Suprapubic skin (tissue), 4 donors: Measurements from ENCODE around the gene CXCL14. TPM values are rescaled to one million over a fixed set of nuclear protein-coding genes. Genes with fewer than 3 reads are reported as not detected.

Source experiments
- DNase-seq, 2 donors: peaks; one replicate each; pipeline ENCODE4 v3.0.0-alpha.2; 2019; ENCODE audit warnings: low spot score in 2 of 2
- H3K27ac ChIP-seq: fragments of 200-600 bp; sonication (generic); one replicate; pipeline ENCODE4 v1.5.1; 2019
- H3K27me3 ChIP-seq: fragments of 200-600 bp; sonication (generic); one replicate; pipeline ENCODE4 v1.5.1; 2019
- H3K36me3 ChIP-seq: fragments of 200-600 bp; sonication (generic); one replicate; pipeline ENCODE4 v1.5.1; 2019
- H3K4me1 ChIP-seq: fragments of 200-600 bp; sonication (generic); one replicate; pipeline ENCODE4 v1.5.1; 2019
- H3K4me3 ChIP-seq: fragments of 200-600 bp; sonication (generic); one replicate; pipeline ENCODE4 v1.5.1; 2019; ENCODE audit warnings: mild to moderate bottlenecking
- H3K9me3 ChIP-seq: fragments of 200-600 bp; sonication (generic); one replicate; pipeline ENCODE4 v1.5.1; 2019
- CTCF ChIP-seq, 2 donors: fragments of 200-600 bp in 1 of 2; fragments of 450-650 bp in 1 of 2; sonication (generic) in 1 of 2; IDR thresholded peaks; one replicate each; pipeline ENCODE4 v1.5.1; 2016 to 2019; ENCODE audit warnings: antibody characterized with exemption in 2 of 2, mild to moderate bottlenecking in 1 of 2, moderate library complexity in 1 of 2
- EP300 ChIP-seq: sonication (generic); formaldehyde crosslinking; IDR thresholded peaks from one replicate; pipeline ENCODE4 v1.6.1; 2017; ENCODE audit warnings: antibody characterized with exemption
- POLR2A ChIP-seq, 2 donors: fragments of 450-650 bp; IDR thresholded peaks; one replicate each; pipeline ENCODE4 v1.6.1; 2017; ENCODE audit warnings: antibody characterized with exemption in 2 of 2, mild to moderate bottlenecking in 2 of 2, moderate library complexity in 2 of 2
- POLR2AphosphoS5 ChIP-seq, 3 donors: sonication (generic); formaldehyde crosslinking; IDR thresholded peaks; one replicate each; pipeline ENCODE4 v1.6.1; 2017; ENCODE audit warnings: antibody characterized with exemption in 3 of 3
- WGBS: methylation state at CpG from one replicate; pipeline ENCODE4 v1.1.5; 2018; 5-methylcytosine and 5-hydroxymethylcytosine counted together
- total RNA-seq, 4 donors: library from RNA; depleted of rRNA; stranded (reverse); fragments of >200 nt; gene quantifications; one replicate each; pipeline ENCODE4 v1.1.0, GENCODE V29; 2016

CXCL14 gene
- total RNA-seq, 4 donors from 2014 or later, result 247 to 781 (median 334) TPM

GRCh38 chr5:135601466-135601865 is 22.7 kb upstream of the CXCL14 start:
- DNase-seq, result peak in 1 of 2 donors; percentile 20
- TF ChIP-seq POLR2A (IDR thresholded peaks at IDR 0.05), result no peak
- no peak for TF ChIP-seq CTCF (IDR thresholded peaks at IDR 0.05)
- TF ChIP-seq POLR2AphosphoS5 (IDR thresholded peaks at IDR 0.05), result no peak
- no peak for TF ChIP-seq EP300

GRCh38 chr5:135600971-135601381 is 22.2 kb upstream of the CXCL14 start:
- Histone ChIP-seq H3K27me3 (no peaks in the 10 kb centered on the region), H3K4me1 (peaks cover 49% of the 10 kb centered on the region), H3K4me3 (no peak overlapping the region), H3K36me3 (no peaks in the 10 kb centered on the region), H3K9me3 (no peaks in the 10 kb centered on the region), H3K27ac (no peak overlapping the region)
- TF ChIP-seq POLR2A (IDR thresholded peaks at IDR 0.05) (no peak), CTCF (IDR thresholded peaks at IDR 0.05) (no peak), POLR2AphosphoS5 (IDR thresholded peaks at IDR 0.05) (no peak), EP300 (no peak)
- WGBS, result 80% methylated on average over 6 of the region's 6 CpGs
- peak in 1 of 2 donors; percentile 52 for DNase-seq

More at GRCh38 chr5:135601466-135601865, 22.7 kb upstream of the CXCL14 start:
- no peaks in the 10 kb centered on the region for H3K9me3 ChIP-seq
- H3K27ac ChIP-seq, result no peak overlapping the region
- no peak overlapping the region for H3K4me3 ChIP-seq
- no peaks in the 10 kb centered on the region for H3K27me3 ChIP-seq
- WGBS, result 85% methylated on average over 3 of the region's 3 CpGs
- H3K4me1 ChIP-seq, result peaks cover 44% of the 10 kb centered on the region
- H3K36me3 ChIP-seq, result no peaks in the 10 kb centered on the region

GRCh38 chr5:135600152-135600570 is 21.4 kb upstream of the CXCL14 start:
- no peak overlapping the region for H3K4me3 ChIP-seq
- TF ChIP-seq EP300 (no peak), POLR2AphosphoS5 (IDR thresholded peaks at IDR 0.05) (no peak), POLR2A (IDR thresholded peaks at IDR 0.05) (no peak), CTCF (IDR thresholded peaks at IDR 0.05) (no peak)
- H3K27me3 ChIP-seq, result no peaks in the 10 kb centered on the region
- DNase-seq, result peak in 1 of 2 donors; percentile 70
- 33% methylated on average over 5 of the region's 5 CpGs for WGBS
- H3K36me3 ChIP-seq, result no peaks in the 10 kb centered on the region
- H3K27ac ChIP-seq, result peak overlapping the region; percentile 64
- no peaks in the 10 kb centered on the region for H3K9me3 ChIP-seq
- H3K4me1 ChIP-seq, result peaks cover 49% of the 10 kb centered on the region

- DNase-seq, result peak in 1 of 2 donors; percentile 67
- 62% methylated on average over 6 of the region's 6 CpGs for WGBS
Measured at GRCh38 chr5:135599421-135600151, 20.8 kb upstream of the CXCL14 start.

More at GRCh38 chr5:135599421-135600151, 20.8 kb upstream of the CXCL14 start:
- no peak for TF ChIP-seq CTCF (IDR thresholded peaks at IDR 0.05)
- TF ChIP-seq POLR2AphosphoS5 (IDR thresholded peaks at IDR 0.05), result no peak
- TF ChIP-seq POLR2A (IDR thresholded peaks at IDR 0.05), result no peak
- TF ChIP-seq EP300, result no peak
- Histone ChIP-seq H3K4me3 (no peak overlapping the region), H3K27ac (peak overlapping the region; percentile 74), H3K36me3 (no peaks in the 10 kb centered on the region), H3K27me3 (no peaks in the 10 kb centered on the region), H3K9me3 (no peaks in the 10 kb centered on the region), H3K4me1 (peaks cover 47% of the 10 kb centered on the region)
